Measurements from ENCODE around the gene OR10A6. TPM values are rescaled to one million over a fixed set of nuclear protein-coding genes. Genes with fewer than 3 reads are reported as not detected.
A peak's percentile ranks its signal among the peaks of the same experiment; 100 is the strongest.

Gene OR10A6
- total and polyA plus RNA-seq, 9 of the 15 experiments (the other 6 are each of a cell fraction or from before 2014, with no cell fraction given): not detected

DNA sequence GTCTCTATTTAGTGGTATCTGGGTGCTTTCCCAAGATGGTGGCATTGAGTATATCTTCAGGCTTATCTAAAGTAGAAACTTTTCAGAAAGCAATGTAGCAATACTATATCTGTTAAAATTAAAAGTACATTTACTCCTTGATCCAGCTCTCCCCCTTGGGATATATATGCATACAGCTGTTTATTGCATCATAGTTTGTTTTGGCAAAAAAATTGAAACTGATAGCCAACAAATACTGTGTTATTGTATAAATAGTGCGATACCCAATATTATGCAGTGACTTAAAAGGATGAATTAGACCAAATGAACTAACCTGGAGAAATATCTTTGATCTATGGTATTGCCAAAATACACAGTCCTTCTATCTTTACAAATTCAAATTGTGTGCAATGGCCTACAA lies 18.9 kb upstream of the OR10A6 start:
- no peak overlapping the region for H3K4me3 ChIP-seq
- no peaks in the 10 kb centered on the region for H3K4me1 ChIP-seq (replicated peaks in 1 of 2; ENCODE audit: control insufficient read depth in 2 of 2, insufficient read depth in 2 of 2, low read length in 2 of 2)
- H2AFZ ChIP-seq (ENCODE audit: low read depth, low read length): no peak overlapping the region
- in situ Hi-C loops (cut with MboI): no loop called here
- no TSS peak for BruUV-seq (replicated peaks)
- FAIRE-seq (no peak), ATAC-seq (no peak), DNase-seq (ENCODE audit: extremely low read depth in 1 of 4, low spot score in 3 of 4) (no peak)
- H3K27me3 ChIP-seq (ENCODE audit: control insufficient read depth in 2 of 2, insufficient read depth in 2 of 2, low read length in 2 of 2): no peaks in the 10 kb centered on the region; a peak in 1 of 5 replicates
- H3K4me2 ChIP-seq (ENCODE audit: insufficient read depth, low read length): no peak overlapping the region
- H3K9ac ChIP-seq (ENCODE audit: insufficient read depth in 1 of 2, low read depth in 2 of 2, low read length in 2 of 2): no peak overlapping the region
- TF ChIP-seq SMARCC2 (IDR thresholded peaks at IDR 0.05; ENCODE audit: low read depth): no peak
- TF ChIP-seq, protein P1, sequence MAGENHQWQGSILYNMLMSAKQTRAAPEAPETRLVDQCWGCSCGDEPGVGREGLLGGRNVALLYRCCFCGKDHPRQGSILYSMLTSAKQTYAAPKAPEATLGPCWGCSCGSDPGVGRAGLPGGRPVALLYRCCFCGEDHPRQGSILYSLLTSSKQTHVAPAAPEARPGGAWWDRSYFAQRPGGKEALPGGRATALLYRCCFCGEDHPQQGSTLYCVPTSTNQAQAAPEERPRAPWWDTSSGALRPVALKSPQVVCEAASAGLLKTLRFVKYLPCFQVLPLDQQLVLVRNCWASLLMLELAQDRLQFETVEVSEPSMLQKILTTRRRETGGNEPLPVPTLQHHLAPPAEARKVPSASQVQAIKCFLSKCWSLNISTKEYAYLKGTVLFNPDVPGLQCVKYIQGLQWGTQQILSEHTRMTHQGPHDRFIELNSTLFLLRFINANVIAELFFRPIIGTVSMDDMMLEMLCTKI (IDR thresholded peaks at IDR 0.05; ENCODE audit: partially characterized antibody): no peak
- TF ChIP-seq BDP1 (IDR thresholded peaks at IDR 0.05; ENCODE audit: insufficient read depth, insufficient read length): no peak
- TF ChIP-seq, protein P2, sequence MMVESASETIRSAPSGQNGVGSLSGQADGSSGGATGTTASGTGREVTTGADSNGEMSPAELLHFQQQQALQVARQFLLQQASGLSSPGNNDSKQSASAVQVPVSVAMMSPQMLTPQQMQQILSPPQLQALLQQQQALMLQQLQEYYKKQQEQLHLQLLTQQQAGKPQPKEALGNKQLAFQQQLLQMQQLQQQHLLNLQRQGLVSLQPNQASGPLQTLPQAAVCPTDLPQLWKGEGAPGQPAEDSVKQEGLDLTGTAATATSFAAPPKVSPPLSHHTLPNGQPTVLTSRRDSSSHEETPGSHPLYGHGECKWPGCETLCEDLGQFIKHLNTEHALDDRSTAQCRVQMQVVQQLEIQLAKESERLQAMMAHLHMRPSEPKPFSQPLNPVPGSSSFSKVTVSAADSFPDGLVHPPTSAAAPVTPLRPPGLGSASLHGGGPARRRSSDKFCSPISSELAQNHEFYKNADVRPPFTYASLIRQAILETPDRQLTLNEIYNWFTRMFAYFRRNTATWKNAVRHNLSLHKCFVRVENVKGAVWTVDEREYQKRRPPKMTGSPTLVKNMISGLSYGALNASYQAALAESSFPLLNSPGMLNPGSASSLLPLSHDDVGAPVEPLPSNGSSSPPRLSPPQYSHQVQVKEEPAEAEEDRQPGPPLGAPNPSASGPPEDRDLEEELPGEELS (CRISPR knock-in tag; IDR thresholded peaks at IDR 0.05; ENCODE audit: borderline replicate concordance): no peak
- TF ChIP-seq CEBPG (CRISPR knock-in tag; IDR thresholded peaks at IDR 0.05): no peak
- TF ChIP-seq CEBPG (tag; conservative IDR thresholded peaks at IDR 0.05 in 1 of 2, IDR thresholded peaks at IDR 0.05 in 1 of 2): peak in 1 of 2 experiments; percentile 46; a peak in 1 of 4 replicates
- TF ChIP-seq CEBPB (tag; IDR thresholded peaks at IDR 0.05): 0 out of 2 replicates have a peak, but pooled peaks have one; percentile 17
- peak; percentile 17; the same call in 1 of the 2 replicates for TF ChIP-seq ATF3 (IDR thresholded peaks at IDR 0.05)
- no peak for TF ChIP-seq ATF3 (CRISPR knock-in tag; conservative IDR thresholded peaks at IDR 0.05)
- H3K9me3 ChIP-seq (replicated peaks; ENCODE audit: control insufficient read depth, insufficient read depth, low read depth, low read length): no peaks in the 10 kb centered on the region
- WGBS (ENCODE audit: insufficient coverage, low coverage, missing lambda C conversion rate): 0% methylated on average over 1 of the region's 1 CpG
- no peak overlapping the region for H3K27ac ChIP-seq (ENCODE audit: extremely low read depth, low read depth, low read length)
- H4K20me1 ChIP-seq (replicated peaks; ENCODE audit: control insufficient read depth, insufficient read depth, low read length): no peaks in the 10 kb centered on the region
- intact Hi-C loops (cut with micrococcal nuclease): no loop called here
- ChIA-PET POLR2A (no interaction called here), CTCF (ENCODE audit: low intra/inter-chr PET ratio) (no interaction called here)
- H3K79me2 ChIP-seq (ENCODE audit: control insufficient read depth, insufficient read depth, low read length): no peaks in the 10 kb centered on the region
- no peaks in the 10 kb centered on the region for H3K36me3 ChIP-seq (ENCODE audit: control insufficient read depth, insufficient read depth, low read length)
- H3K9me1 ChIP-seq (ENCODE audit: control insufficient read depth, insufficient read depth, low read length): no peaks in the 10 kb centered on the region

Data from K562 (cell line).